Measurements from ENCODE around the gene HNMT.

GRCh38 chr2:137959166-137959565 lies 5.1 kb upstream of the HNMT start:
- TF ChIP-seq, protein P1, sequence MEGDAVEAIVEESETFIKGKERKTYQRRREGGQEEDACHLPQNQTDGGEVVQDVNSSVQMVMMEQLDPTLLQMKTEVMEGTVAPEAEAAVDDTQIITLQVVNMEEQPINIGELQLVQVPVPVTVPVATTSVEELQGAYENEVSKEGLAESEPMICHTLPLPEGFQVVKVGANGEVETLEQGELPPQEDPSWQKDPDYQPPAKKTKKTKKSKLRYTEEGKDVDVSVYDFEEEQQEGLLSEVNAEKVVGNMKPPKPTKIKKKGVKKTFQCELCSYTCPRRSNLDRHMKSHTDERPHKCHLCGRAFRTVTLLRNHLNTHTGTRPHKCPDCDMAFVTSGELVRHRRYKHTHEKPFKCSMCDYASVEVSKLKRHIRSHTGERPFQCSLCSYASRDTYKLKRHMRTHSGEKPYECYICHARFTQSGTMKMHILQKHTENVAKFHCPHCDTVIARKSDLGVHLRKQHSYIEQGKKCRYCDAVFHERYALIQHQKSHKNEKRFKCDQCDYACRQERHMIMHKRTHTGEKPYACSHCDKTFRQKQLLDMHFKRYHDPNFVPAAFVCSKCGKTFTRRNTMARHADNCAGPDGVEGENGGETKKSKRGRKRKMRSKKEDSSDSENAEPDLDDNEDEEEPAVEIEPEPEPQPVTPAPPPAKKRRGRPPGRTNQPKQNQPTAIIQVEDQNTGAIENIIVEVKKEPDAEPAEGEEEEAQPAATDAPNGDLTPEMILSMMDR (IDR thresholded peaks at IDR 0.05): no peak
- TF ChIP-seq EZH2 (IDR thresholded peaks at IDR 0.05; ENCODE audit: borderline replicate concordance, insufficient read depth, low read depth, low read length, poor library complexity, severe bottlenecking): no peak

Measured in B cell (primary cell).